GM15510 (cell line): Measurements from ENCODE around the gene ADAMTS8.

ENCODE experiments used
- POLR2A ChIP-seq: IDR thresholded peaks from 3 replicates; pipeline ENCODE4 v1.6.1; 2011; ENCODE audit warnings: borderline replicate concordance; ENCODE audit not compliant: insufficient read length; ENCODE audit errors: extremely low read depth

ADAMTS8 gene

DNA sequence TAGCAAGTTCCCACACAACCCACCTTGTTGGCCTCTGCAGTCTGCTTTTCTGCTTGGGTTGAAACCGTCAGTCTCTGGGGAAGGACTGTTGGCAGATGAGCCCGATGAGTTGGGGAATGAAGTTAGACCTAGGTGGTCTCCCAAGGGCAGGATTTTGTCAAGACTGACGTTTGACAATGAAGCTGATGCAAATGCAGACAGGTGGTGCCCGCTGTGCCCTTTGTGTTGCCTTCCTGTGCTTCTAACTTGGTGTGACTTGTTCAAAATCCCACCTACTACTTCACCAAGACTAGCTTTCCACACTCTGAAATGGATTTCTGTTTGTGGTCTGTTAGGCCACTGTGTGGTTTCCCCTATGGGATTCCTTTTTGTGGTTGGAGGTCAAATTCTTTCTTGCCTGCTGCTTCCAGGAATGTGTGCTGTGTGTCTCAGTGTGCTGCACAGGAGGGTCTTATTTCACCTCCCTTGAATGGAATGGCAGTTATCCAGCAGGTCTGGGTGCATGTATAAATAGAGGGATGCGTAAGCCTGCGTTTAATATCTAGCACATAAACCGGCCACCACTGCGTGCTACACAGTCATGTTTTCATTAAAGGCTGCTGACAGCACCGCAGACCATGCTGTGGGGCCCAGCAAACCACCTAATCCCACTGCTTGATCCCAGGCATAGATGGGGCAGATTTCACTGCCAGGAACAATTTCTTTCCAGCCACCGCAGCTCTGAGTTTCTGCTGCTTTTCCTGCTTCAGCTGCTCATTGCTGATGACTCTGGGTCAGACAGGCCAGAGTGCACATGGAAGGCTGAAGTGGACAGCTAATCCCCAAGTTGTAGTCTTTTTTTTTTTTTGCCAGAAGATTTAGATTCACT is 44.8 kb downstream of the ADAMTS8 start:
- no peak for TF ChIP-seq POLR2A

GRCh38 chr11:130381317-130381716 is 47.1 kb downstream of the ADAMTS8 start:
- TF ChIP-seq POLR2A, result no peak

DNA sequence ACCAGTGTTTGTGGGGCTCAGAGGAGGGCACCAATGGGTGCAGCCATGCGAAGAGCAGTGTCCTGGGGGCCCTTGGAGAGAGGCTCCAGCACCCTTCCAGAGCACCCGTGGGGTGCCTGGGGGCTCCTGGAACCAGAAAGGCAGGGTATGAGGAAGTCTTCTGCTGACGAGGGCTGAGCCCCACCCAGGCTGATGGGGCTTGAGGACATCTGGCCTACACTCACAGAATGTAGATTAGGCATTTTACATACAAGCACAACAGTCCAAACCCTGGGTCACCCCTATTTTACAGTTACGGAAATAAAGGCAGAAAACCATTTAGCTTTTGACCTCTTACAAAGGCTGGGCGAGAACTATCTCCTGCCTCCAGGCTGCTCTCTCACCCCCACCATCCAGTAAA is 47.6 kb downstream of the ADAMTS8 start:
- no peak for TF ChIP-seq POLR2A

GRCh38 chr11:130379276-130379675 is 49.1 kb downstream of the ADAMTS8 start:
- TF ChIP-seq POLR2A, result no peak

GRCh38 chr11:130370845-130371590 is 57.4 kb downstream of the ADAMTS8 start:
- no peak for TF ChIP-seq POLR2A

GRCh38 chr11:130369713-130370112 is 58.7 kb downstream of the ADAMTS8 start:
- no peak for TF ChIP-seq POLR2A

DNA sequence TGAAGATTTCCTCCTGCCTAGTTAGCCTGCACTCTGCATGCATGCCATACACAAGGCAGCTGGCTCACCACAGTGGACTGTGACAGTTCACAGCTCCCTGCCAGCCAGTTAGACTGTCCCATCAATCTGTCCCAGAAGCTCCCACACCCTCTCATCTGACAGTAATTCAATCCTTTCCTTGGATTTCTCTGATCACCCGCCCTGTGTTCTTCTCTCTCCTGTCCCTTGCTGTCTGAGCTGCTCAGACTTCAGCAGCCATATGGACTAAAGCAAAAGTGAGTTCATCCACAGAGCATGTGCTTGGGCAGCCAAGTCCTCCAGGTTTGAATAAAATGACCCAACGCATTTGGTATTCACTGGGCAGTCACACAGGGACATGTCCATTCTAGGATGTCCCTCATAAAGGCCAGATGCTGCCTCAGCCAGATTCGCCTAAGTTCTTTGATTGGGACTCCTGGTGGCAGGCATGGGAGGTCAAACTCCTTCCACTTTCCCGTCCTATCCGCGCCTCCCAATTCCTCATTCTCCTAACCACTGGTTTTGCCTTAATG is 59.2 kb downstream of the ADAMTS8 start:
- TF ChIP-seq POLR2A, result no peak

GRCh38 chr11:130359419-130359818 is 69.0 kb downstream of the ADAMTS8 start:
- no peak for TF ChIP-seq POLR2A

GRCh38 chr11:130358398-130358797 is 70.0 kb downstream of the ADAMTS8 start:
- no peak for TF ChIP-seq POLR2A
